ENCODE results near the gene PTPN1.
A peak's percentile ranks its signal among the peaks of the same experiment; 100 is the strongest.

The PTPN1 gene

GRCh38 chr20:50574108-50574507 lies 63.9 kb downstream of the PTPN1 start:
- DNase-seq (ENCODE audit: low spot score) (no peak), FAIRE-seq (no peak)

GRCh38 chr20:50574586-50574985 lies 64.4 kb downstream of the PTPN1 start:
- DNase-seq (ENCODE audit: low spot score) (no peak), FAIRE-seq (no peak)

- FAIRE-seq (peak; percentile 53), DNase-seq (ENCODE audit: low spot score) (peak; percentile 62)
Measured at GRCh38 chr20:50575865-50576720, 65.9 kb downstream of the PTPN1 start.

- DNase-seq (ENCODE audit: low spot score) (no peak), FAIRE-seq (peak; percentile 37)
Measured at GRCh38 chr20:50577175-50578018, 67.2 kb downstream of the PTPN1 start.

- peak; percentile 9 for FAIRE-seq
- no peak for DNase-seq (ENCODE audit: low spot score)
Measured at GRCh38 chr20:50578061-50578777, 68.0 kb downstream of the PTPN1 start.

GRCh38 chr20:50578778-50579165 lies 68.6 kb downstream of the PTPN1 start:
- FAIRE-seq (no peak), DNase-seq (ENCODE audit: low spot score) (no peak)

- no peak for DNase-seq (ENCODE audit: low spot score)
Measured at GRCh38 chr20:50579511-50579910, 69.3 kb downstream of the PTPN1 start.

GRCh38 chr20:50580016-50580747 lies 70.0 kb downstream of the PTPN1 start:
- FAIRE-seq (no peak), DNase-seq (ENCODE audit: low spot score) (peak; percentile 90)

More at GRCh38 chr20:50579511-50579910, 69.3 kb downstream of the PTPN1 start:
- no peak for FAIRE-seq

- DNase-seq (ENCODE audit: low spot score) (no peak), FAIRE-seq (no peak)
Measured at GRCh38 chr20:50580842-50581544, 70.8 kb downstream of the PTPN1 start.

GRCh38 chr20:50582092-50582491 lies 71.9 kb downstream of the PTPN1 start:
- DNase-seq (ENCODE audit: low spot score) (no peak), FAIRE-seq (no peak)

- no peak for FAIRE-seq
Measured at GRCh38 chr20:50582591-50583234, 72.5 kb downstream of the PTPN1 start.

GRCh38 chr20:50583442-50584150 lies 73.4 kb downstream of the PTPN1 start:
- no peak for FAIRE-seq
- DNase-seq (ENCODE audit: low spot score) = no peak

More at GRCh38 chr20:50582591-50583234, 72.5 kb downstream of the PTPN1 start:
- DNase-seq (ENCODE audit: low spot score) = no peak

- FAIRE-seq (no peak), DNase-seq (ENCODE audit: low spot score) (no peak)
Measured at GRCh38 chr20:50584687-50585086, 74.5 kb downstream of the PTPN1 start.

GRCh38 chr20:50585214-50585613 lies 75.0 kb downstream of the PTPN1 start:
- FAIRE-seq = no peak
- DNase-seq (ENCODE audit: low spot score) = no peak

- no peak for FAIRE-seq
- DNase-seq (ENCODE audit: low spot score) = no peak
Measured at GRCh38 chr20:50585678-50586077, 75.5 kb downstream of the PTPN1 start.

- FAIRE-seq = no peak
- DNase-seq (ENCODE audit: low spot score) = no peak
Measured at GRCh38 chr20:50586531-50587232, 76.5 kb downstream of the PTPN1 start.

- no peak for FAIRE-seq
- DNase-seq (ENCODE audit: low spot score) = no peak
Measured at GRCh38 chr20:50587291-50587961, 77.2 kb downstream of the PTPN1 start.
